ACHN (cell line): ENCODE results near the gene CSF3R.
"Not testable (repeated sequence)": the region's sequence is repeated elsewhere in the genome, so short reads cannot be mapped to it uniquely, and the experiment has no call there.

Experiments
- DNase-seq: peaks from one replicate; pipeline ENCODE4 v3.0.0-alpha.2; 2015
- in situ Hi-C: cut with HindIII; loops from 2 replicates; pipeline ENCODE4 v1.10.0; 2017; ENCODE audit warnings: low sequenced_read_pairs, low pct_ligation_motif_present, low pct_unique_long_range_greater_than_20kb

Gene CSF3R

GRCh38 chr1:36515315-36516138 lies 32.8 kb upstream of the CSF3R start:
- no peak for DNase-seq
- in situ Hi-C loops = no loop called here

DNA sequence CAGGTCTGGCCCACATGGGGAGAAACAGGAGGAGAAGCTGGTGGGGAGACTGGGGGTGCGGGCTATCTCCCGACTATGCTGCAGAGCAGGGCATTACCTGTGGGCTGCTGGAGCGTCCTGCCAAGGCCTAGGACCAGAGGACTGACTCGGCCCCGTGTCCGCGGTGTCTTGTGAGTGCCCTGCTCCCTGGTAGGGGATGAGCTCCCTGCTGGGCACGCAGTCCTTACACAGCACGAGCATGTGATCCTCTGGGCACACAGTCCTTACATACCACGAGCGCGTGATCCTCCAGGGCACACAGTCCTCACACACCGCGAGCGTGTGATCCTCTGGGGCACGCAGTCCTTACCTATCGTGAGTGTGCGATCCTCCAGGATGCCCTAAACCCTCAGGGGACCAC lies 31.8 kb upstream of the CSF3R start:
- in situ Hi-C loops = no loop called here

GRCh38 chr1:36513676-36514473 lies 31.2 kb upstream of the CSF3R start:
- DNase-seq = no peak
- in situ Hi-C loops = no loop called here

More for the DNA sequence above, 31.8 kb upstream of the CSF3R start:
- DNase-seq = no peak

DNA sequence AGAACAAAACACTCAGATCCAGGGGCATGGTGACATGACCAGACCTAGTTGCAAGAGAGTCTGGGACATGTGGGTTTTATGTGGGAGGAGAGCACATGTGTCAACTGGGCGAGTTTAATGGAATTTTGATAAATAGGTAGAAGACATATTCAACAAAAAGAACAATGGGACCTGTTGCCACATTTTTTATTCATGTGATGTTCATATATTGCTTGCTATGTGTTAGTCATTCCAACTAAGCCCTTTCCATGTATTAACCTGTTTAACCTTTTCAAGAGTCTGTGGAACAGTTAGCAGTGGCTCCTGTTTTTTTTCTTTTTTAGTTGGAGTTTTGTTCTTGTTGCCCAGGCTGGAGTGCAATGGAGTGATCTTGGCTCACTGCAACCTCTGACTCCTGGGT lies 30.1 kb upstream of the CSF3R start:
- DNase-seq = no peak
- in situ Hi-C loops = no loop called here

- in situ Hi-C loops = no loop called here
- DNase-seq = no peak
Measured at GRCh38 chr1:36511804-36512798, 29.4 kb upstream of the CSF3R start.

DNA sequence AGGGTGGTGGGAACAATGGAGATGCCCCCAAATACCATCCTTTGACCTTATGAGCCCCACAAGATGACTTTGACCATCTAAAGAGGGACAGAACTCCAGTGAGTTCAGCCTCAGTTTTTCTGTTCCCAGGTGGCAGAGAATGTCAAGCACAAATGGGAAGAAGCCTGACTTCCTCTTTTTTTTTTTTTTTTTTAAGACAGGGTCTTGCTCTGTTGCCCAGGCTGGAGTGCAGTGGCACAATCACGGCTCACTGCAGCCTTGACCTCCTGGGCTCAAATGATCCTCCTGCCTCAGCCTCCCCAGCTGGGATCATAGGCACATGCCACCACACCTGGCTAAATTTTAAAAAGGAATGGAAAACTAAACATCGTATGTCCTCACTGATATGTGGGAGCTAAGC lies 28.5 kb upstream of the CSF3R start:
- DNase-seq, in situ Hi-C loops: not testable (repeated sequence)

DNA sequence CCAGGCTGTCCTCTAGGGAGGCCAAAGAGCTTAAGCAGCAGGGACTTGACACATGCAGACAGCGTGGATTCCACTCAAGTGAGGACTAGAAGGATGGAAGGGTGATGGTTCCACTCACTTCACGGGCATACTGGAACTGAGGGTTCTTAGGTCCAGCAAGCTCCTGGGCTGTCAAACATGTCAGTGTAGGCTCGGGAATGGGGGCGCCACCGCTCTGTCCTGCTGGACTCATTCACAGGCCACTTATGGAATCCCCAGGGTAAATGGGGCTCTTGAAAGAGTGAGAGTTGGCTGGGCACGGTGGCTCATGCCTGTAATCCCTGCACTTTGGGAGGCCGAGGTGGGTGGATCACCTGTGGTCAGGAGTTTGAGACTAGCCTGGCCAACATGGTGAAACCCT lies 27.7 kb upstream of the CSF3R start:
- in situ Hi-C loops = no loop called here
- no peak for DNase-seq

DNA sequence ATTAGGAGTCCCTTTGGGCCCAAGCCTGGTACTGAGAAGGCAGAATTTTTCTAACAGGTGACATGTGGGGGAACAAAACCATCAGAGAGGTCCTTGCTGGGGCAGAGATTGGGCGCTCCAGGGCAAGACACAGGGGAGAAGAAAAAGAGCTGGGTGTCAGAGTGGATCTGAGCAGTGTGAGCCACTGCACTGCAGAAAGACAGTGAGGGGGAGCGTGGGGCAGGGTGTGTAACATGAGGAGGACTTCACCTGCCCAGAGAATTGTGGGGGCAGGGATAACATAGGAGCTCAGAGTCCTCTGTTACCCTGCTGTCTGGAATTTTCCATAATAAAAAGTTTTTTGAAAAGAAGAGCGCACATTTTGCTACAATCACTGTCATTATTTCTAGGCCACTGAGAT lies 25.5 kb upstream of the CSF3R start:
- DNase-seq = no peak
- in situ Hi-C loops = no loop called here

DNA sequence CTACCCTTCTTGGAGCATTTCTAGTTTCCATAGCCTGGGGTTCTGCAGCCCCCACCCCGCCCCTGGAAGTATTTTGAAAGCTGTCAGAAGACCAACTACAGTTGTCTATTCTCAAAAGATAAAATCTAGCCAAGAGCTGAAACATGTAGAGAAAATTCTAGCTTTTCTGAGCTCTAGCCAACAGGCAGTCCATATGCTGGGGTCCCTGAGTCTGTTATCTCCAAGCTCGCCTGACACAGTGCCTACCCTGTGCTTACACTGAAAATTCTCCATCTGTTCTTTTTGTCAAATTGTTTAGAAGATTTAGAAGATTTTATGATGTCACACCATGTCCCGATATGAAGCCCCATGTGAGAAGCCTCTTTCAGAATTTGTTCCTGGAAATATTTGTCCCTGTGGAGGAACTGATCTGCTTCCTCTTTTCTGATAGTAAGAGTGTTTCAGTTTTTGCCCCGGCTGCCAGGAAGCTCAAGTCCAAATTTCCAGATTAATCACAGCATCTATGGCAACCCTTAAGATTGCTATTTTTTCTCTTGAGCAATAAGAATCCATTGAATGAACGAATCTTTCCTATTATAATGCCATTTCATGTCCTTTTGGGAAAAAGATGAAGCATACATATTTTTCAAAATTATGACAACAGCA lies 23.7 kb upstream of the CSF3R start:
- in situ Hi-C loops = no loop called here
- no peak for DNase-seq

- in situ Hi-C loops = no loop called here
- no peak for DNase-seq
Measured at GRCh38 chr1:36503733-36504132, 21.0 kb upstream of the CSF3R start.

- DNase-seq = no peak
- in situ Hi-C loops = no loop called here
Measured at GRCh38 chr1:36503159-36503558, 20.4 kb upstream of the CSF3R start.

DNA sequence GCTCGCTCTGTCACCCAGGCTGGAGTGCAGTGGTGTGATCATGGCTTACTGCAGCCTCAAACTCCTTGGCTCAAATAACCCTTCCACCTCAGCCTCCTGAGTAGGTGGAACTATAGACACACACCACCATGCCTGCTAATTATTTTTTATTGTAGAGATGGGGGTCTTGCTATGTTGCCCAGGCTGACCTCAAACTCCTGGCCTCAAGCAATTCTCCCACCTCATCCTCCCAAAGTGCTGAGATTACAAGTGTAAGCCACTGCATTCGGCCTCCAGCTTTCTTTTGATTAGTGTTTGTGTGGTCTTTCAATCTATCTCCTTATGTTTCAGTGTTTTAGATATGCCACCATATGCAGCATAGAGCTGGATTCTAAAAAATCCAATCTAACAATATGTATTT lies 19.9 kb upstream of the CSF3R start:
- DNase-seq = no peak
- in situ Hi-C loops = no loop called here

DNA sequence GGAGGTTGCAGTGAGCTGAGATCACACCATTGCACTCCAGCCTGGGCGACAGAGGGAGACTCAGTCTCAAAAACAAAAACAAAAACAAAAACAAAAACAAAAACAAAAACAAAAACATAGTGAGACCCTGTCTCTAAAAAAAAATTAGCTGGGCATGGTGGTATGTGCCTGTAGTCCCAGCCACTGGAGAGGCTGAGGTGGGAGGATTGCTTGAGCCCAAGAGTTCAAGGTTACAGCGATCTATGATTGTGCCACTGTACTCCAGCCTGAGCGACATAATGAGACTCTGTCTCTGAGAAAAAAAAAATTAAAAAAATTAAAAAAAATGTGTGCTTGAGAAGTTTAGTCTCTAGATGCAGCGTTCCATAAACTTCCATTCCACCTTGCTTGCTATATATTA lies 19.2 kb upstream of the CSF3R start:
- in situ Hi-C loops, DNase-seq: not testable (repeated sequence)

DNA sequence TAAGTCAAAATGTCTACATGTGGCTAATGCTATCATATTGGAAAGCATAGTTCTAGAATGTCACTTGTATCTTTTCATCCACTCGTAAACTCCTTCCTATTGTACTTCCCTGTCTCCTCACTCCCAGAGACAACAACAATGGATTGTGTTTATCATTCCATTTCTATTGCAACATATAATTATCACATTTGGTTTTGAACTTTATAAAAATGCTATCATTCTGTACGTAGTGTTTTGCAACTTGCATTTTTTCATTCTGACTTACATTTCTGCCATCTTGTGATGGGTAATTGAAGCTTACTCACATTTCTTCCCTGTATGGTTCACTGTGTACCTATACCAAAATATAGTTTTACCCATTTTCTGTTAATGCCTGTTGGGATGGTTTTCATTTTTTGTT lies 14.5 kb upstream of the CSF3R start:
- in situ Hi-C loops = no loop called here
- no peak for DNase-seq

GRCh38 chr1:36494971-36495370 lies 12.3 kb upstream of the CSF3R start:
- in situ Hi-C loops = no loop called here
- DNase-seq = no peak

DNA sequence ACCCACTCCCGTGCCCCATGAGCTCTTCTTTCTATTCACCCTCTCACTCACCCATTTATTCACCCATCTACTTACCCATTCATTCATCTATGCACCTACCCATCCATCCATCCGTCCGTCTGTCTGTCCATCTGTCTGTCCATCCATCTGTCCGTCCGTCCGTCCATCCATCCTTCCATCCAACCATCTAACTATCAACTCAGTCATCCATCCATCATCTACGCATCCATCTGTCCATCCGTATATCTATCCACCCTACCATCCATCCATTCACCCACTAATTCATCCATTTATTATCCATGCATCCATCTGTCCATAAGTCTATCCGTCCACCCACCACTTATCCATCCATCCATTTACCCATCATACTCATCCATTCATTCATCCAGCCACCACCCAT lies 10.8 kb upstream of the CSF3R start:
- in situ Hi-C loops = no loop called here
- no peak for DNase-seq

- in situ Hi-C loops = no loop called here
- DNase-seq = no peak
Measured at GRCh38 chr1:36492491-36492890, 9.8 kb upstream of the CSF3R start.

GRCh38 chr1:36489258-36490051 lies 6.7 kb upstream of the CSF3R start:
- DNase-seq, in situ Hi-C loops: not testable (repeated sequence)
